Large intestine (tissue), 3 donors: ENCODE results near the gene MTNR1B. TPM values are rescaled to one million over a fixed set of nuclear protein-coding genes. Genes with fewer than 3 reads are reported as not detected.

Experiments
- DNase-seq, 2 donors: peaks; one replicate each; pipeline versions ENCODE4 v3.0.0 to v3.0.0-alpha.2; 2013
- H3K27ac ChIP-seq: one replicate; pipeline ENCODE4 v1.5.1; 2013; ENCODE audit warnings: low read length
- H3K27me3 ChIP-seq: 2 replicates; pipeline ENCODE4 v1.6.1; 2013; ENCODE audit warnings: low read length; ENCODE audit not compliant: control insufficient read depth, insufficient read depth
- H3K36me3 ChIP-seq: 2 replicates; pipeline ENCODE4 v1.6.1; 2013; ENCODE audit warnings: low read length; ENCODE audit not compliant: control insufficient read depth, insufficient read depth
- H3K4me1 ChIP-seq: one replicate; pipeline ENCODE4 v1.6.1; 2013; ENCODE audit warnings: low read length; ENCODE audit not compliant: control insufficient read depth, insufficient read depth
- H3K4me3 ChIP-seq: one replicate; pipeline ENCODE4 v1.5.1; 2013; ENCODE audit warnings: low read length
- H3K9me3 ChIP-seq: one replicate; pipeline ENCODE4 v1.6.1; 2013; ENCODE audit warnings: mild to moderate bottlenecking, low read depth, low read length, moderate library complexity; ENCODE audit not compliant: control insufficient read depth
- WGBS: methylation state at CpG from one replicate; pipeline ENCODE4 v1.1.5; 2013; ENCODE audit warnings: low lambda C conversion rate; ENCODE audit not compliant: insufficient coverage; 5-methylcytosine and 5-hydroxymethylcytosine counted together
- polyA plus RNA-seq: library from polyadenylated mRNA; unstranded; fragments of 120-200 nt; gene quantifications from one replicate; pipeline ENCODE4 v1.2.1, GENCODE V29; 2013

Gene MTNR1B
- polyA plus RNA-seq, 1 donor, result 0.55 TPM

DNA sequence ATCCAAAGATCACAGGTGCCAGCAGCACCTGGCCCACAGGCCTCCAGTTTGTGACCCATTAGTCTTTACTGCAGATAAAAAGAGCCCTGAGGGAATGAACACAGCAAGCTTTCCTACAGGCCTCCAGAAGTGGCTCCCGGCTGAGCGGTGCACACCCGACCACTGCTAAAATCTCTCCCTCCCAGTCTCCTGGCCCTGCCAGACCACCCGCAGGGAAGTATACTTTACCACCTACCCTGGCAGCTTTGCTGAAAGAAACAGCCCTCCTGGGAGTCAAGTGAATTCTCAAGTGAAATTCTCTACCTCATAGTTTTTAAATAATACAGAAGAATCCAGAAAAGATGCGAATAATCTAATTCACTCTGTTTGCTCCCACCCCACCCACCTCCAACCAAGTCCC is 15.4 kb upstream of the MTNR1B start:
- no CpG with 5 or more reads among the region's 5 CpGs for WGBS
- H3K9me3 ChIP-seq, result no peaks in the 10 kb centered on the region
- DNase-seq, result no peak

DNA sequence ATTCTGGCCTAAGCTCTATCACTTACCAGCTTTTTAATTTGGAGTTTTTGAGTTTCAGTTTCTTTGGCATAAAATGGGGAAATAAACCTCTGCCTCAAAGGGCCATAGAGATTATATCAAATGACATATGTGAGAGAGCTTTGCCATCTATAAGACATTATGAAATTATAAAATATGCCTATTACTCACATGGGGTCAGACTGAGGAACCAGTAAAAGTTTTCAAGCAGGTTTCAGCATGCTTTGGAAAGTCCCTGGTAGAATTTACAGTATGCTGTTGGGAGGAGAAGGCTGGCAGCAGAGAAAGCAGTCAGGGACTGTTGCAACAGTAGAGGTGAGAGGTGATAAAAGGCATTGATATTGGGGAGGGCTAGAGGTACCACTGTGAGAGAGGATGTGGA is 13.6 kb upstream of the MTNR1B start:
- no peaks in the 10 kb centered on the region for H3K9me3 ChIP-seq
- H3K27ac ChIP-seq, result no peak overlapping the region
- H3K4me1 ChIP-seq, result no peaks in the 10 kb centered on the region
- no peak for DNase-seq
- H3K4me3 ChIP-seq, result no peak overlapping the region
- H3K36me3 ChIP-seq, result no peaks in the 10 kb centered on the region
- H3K27me3 ChIP-seq, result peaks cover 2% of the 10 kb centered on the region

More for the DNA sequence above, 15.4 kb upstream of the MTNR1B start:
- Histone ChIP-seq H3K4me3 (no peak overlapping the region), H3K27ac (no peak overlapping the region), H3K27me3 (peaks cover 2% of the 10 kb centered on the region), H3K4me1 (no peaks in the 10 kb centered on the region), H3K36me3 (no peaks in the 10 kb centered on the region)

DNA sequence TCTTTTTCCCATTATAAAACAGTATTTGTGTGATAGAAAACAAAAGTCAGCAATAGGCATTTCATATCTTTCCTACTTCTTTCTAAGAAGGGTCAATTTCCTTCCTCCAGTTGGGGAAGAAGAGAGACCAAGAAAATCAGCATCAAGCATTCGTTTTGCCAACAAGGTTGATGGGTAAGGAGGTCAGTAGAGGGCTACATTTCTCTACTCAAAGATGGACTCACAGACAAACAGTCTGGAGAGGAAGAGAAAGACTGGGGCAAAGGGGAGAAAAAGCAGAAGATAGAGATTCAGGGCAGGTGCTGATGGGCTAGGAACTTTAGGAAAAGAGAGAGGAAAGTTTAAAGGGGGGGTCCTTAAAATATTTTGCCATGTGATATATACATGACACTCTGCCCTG is 8.6 kb upstream of the MTNR1B start:
- Histone ChIP-seq H3K4me3 (no peak overlapping the region), H3K9me3 (no peaks in the 10 kb centered on the region), H3K36me3 (no peaks in the 10 kb centered on the region), H3K4me1 (no peaks in the 10 kb centered on the region), H3K27me3 (peaks cover 2% of the 10 kb centered on the region), H3K27ac (no peak overlapping the region)
- no peak for DNase-seq
- WGBS, result no CpG with 5 or more reads among the region's 1 CpG

DNA sequence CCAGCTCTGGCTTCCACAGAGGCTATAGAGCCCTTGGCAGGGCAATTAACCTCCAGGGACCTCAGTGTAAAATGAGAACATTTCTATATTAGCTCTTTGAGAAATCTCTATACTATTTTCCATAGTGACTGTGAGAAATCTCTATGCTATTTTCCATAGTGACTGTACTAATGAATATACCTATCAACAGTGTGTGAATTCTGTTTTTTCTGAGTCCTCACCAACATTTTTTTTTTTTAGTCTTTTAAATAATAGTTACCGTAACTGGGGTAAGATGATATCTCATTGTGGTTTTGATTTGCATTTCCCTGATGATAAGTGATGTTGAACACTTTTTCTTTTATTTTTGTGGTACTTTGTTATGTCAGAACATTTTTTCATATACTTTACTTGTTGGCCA is 7.0 kb upstream of the MTNR1B start:
- H3K36me3 ChIP-seq, result no peaks in the 10 kb centered on the region
- no peak overlapping the region for H3K4me3 ChIP-seq
- H3K27ac ChIP-seq, result no peak overlapping the region
- no peaks in the 10 kb centered on the region for H3K4me1 ChIP-seq
- H3K27me3 ChIP-seq, result peaks cover 1% of the 10 kb centered on the region
- H3K9me3 ChIP-seq, result no peaks in the 10 kb centered on the region
- no peak for DNase-seq
- 100% methylated on average over 1 of the region's 1 CpG for WGBS

DNA sequence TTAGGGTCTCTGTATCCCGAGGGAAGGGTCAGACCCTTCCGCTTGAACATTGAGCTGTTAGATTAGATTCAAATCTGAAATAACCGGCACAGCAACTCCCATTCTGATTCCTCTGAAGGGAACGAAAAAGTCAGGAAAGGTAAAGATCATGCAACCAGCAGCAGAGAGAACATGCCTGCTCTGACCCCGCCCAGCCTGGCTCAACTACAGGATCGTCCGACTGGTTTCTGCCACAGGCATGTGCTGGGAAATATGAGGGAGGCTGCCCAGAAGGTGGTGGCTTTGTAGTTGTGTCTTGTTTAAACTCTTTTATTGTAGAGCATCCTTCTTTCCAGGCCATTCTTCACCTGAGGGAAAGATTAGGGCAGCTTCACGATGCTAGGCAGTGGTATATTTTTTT is 5.0 kb upstream of the MTNR1B start:
- H3K9me3 ChIP-seq, result no peaks in the 10 kb centered on the region
- no peak overlapping the region for H3K4me3 ChIP-seq
- no peak overlapping the region for H3K27ac ChIP-seq
- no peaks in the 10 kb centered on the region for H3K36me3 ChIP-seq
- no peaks in the 10 kb centered on the region for H3K4me1 ChIP-seq
- peaks cover 12% of the 10 kb centered on the region for H3K27me3 ChIP-seq
- WGBS, result 82% methylated on average over 2 of the region's 8 CpGs
- no peak for DNase-seq

DNA sequence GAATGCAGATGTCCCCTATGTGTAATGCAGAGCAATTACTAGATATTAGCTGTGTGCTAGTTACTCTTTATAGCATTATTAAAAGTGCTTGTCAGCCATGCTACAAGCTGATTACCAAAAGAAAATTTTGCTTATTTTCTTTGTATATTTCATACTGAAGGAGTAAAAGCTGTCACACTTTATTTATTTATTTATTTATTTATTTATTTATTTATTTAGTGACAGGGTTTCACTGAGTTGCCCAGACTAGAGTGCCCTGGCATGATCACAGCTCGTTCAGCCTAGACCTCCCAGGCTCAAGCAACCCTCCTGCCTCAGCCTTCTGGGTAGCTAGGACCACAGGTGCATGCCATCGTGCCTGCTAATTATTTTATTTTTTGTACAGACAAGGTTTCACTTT is 4.3 kb upstream of the MTNR1B start:
- Histone ChIP-seq H3K4me1 (no peaks in the 10 kb centered on the region), H3K27ac (no peak overlapping the region), H3K27me3 (peaks cover 19% of the 10 kb centered on the region), H3K9me3 (no peaks in the 10 kb centered on the region), H3K36me3 (no peaks in the 10 kb centered on the region), H3K4me3 (no peak overlapping the region)
- WGBS, result no CpG with 5 or more reads among the region's 2 CpGs
- DNase-seq, result no peak

DNA sequence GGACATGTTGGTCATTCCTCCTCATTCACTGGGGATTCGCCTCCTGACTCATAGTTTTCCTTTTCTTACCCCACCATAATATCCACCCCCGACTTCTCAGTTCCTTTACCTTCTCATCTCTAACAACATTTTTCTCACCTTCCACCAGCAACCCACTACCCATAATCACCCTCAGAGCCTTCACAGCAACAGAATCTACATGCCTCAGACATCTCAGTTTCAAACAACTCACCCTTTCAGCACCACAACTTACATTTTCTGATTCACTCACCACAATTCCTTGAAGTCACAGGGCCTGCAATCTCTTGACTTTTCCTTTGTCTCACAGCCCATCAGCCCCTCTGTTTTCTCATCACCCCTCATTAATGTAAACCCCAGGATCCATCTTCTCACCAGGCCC is 2.3 kb upstream of the MTNR1B start:
- Histone ChIP-seq H3K4me1 (no peaks in the 10 kb centered on the region), H3K9me3 (no peaks in the 10 kb centered on the region), H3K27ac (no peak overlapping the region), H3K27me3 (peaks cover 27% of the 10 kb centered on the region), H3K36me3 (no peaks in the 10 kb centered on the region), H3K4me3 (no peak overlapping the region)
- DNase-seq, result no peak
- 83% methylated on average over 2 of the region's 2 CpGs for WGBS

DNA sequence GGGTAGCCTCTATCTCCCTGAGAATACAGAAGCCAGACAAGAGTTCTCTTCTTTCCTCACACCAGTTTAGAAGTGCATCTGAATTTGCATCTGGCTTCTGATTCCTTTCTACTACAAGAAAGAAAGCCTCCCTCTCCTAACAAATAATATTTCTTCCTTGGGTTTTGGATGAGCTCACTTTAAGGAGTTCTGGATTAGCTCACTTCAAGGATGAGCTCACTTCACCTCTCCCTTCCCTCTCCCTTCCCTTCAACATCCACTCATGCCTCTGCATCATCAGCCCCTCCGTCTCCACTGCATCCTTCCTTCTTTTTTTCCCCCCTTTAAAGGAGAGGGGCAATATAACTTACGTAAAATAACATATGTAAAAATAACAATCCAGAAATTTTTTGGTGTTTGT is 1.6 kb upstream of the MTNR1B start:
- WGBS, result 100% methylated on average over 1 of the region's 2 CpGs
- no peak overlapping the region for H3K4me3 ChIP-seq
- H3K4me1 ChIP-seq, result no peaks in the 10 kb centered on the region
- no peaks in the 10 kb centered on the region for H3K9me3 ChIP-seq
- no peak overlapping the region for H3K27ac ChIP-seq
- no peak for DNase-seq
- no peaks in the 10 kb centered on the region for H3K36me3 ChIP-seq
- peaks cover 27% of the 10 kb centered on the region for H3K27me3 ChIP-seq

DNA sequence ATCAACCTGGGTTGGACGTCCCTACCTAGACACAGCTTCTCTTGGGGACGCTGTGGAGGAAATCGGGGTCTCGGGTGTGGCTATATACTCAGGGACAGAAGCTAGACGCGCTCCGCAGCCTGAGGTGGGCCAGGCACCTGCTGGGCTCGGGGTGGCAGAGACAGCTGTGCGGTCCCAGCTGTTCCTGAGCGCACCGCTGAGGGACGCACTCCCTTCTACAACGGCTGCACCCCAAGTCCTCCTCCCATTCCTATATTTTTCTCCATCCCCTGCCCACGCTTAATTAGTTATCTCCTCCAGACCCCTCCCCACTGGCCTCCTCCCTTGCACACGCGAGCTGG is 188 bp upstream of the MTNR1B start:
- no peak overlapping the region for H3K27ac ChIP-seq
- no peak for DNase-seq
- no CpG with 5 or more reads among the region's 16 CpGs for WGBS
- H3K36me3 ChIP-seq, result no peaks in the 10 kb centered on the region
- H3K4me3 ChIP-seq, result no peak overlapping the region
- H3K4me1 ChIP-seq, result no peaks in the 10 kb centered on the region
- H3K9me3 ChIP-seq, result no peaks in the 10 kb centered on the region
- peaks cover 27% of the 10 kb centered on the region for H3K27me3 ChIP-seq

DNA sequence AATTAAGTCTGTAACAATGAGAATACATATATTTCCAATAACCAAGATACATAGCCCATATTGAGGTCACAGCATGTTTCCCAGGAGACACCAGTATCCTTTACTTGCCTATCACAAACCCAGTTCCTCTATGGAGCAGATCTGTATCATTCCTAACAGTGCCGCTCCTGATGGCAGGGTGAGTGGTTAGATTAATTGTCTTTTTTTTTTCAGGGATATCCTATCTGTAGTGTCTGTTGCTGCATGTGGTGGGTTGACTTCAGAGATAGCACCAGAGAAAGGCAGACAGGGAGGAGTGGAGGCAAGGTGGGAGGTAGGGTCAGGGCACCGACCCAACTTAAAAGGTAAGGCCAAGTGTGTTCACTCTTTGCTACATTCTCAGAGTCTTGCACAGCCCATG is 2.8 kb downstream of the MTNR1B start:
- no peak overlapping the region for H3K27ac ChIP-seq
- no peak for DNase-seq
- no peaks in the 10 kb centered on the region for H3K36me3 ChIP-seq
- no peaks in the 10 kb centered on the region for H3K4me1 ChIP-seq
- no CpG with 5 or more reads among the region's 2 CpGs for WGBS
- H3K4me3 ChIP-seq, result no peak overlapping the region
- H3K9me3 ChIP-seq, result no peaks in the 10 kb centered on the region
- peaks cover 27% of the 10 kb centered on the region for H3K27me3 ChIP-seq

DNA sequence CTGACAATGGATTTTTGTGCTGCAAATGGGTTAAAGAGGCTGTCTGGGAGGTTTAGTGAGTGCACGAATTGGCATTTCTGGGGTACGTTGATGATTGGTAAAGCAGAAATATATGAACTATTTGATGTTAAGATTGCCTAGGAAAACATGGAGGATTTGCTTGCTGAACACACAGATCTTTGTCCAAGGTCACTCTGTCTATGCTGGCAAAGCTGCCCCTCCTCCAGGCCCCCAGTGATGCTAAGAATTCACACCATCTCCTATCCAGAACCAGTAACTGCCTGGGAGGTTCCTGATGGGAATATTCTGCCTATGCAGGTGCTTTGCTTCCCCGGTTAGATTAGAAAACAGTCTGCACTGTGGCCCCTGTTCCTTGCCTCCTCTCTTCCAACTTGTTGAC is 5.8 kb downstream of the MTNR1B start:
- H3K9me3 ChIP-seq, result no peaks in the 10 kb centered on the region
- 83% methylated on average over 1 of the region's 3 CpGs for WGBS
- no peaks in the 10 kb centered on the region for H3K4me1 ChIP-seq
- peaks cover 7% of the 10 kb centered on the region for H3K27me3 ChIP-seq
- H3K4me3 ChIP-seq, result no peak overlapping the region
- H3K36me3 ChIP-seq, result no peaks in the 10 kb centered on the region
- H3K27ac ChIP-seq, result no peak overlapping the region
- DNase-seq, result no peak
